OCI-LY1 (cell line): Measurements from ENCODE around the gene TTC27.
A peak's percentile ranks its signal among the peaks of the same experiment; 100 is the strongest.

Source experiments
- H2AFZ ChIP-seq: fragments of 200-600 bp; sonication (generic), shearing (Covaris generic); 2 replicates; pipeline ENCODE4 v1.6.0; 2014; ENCODE audit warnings: antibody characterized with exemption, mild to moderate bottlenecking, low read length
- H3F3A ChIP-seq: fragments of 200-600 bp; sonication (generic), shearing (Covaris generic); 2 replicates; pipeline ENCODE4 v1.6.0; 2014; ENCODE audit warnings: mild to moderate bottlenecking, antibody characterized with exemption, low read length, moderate library complexity; ENCODE audit not compliant: insufficient read depth
- H3K27ac ChIP-seq: fragments of 200-600 bp; sonication (generic); 2 replicates; pipeline ENCODE4 v1.5.1; 2014; ENCODE audit warnings: low read length, mixed run types, mild to moderate bottlenecking, low read depth; ENCODE audit not compliant: poor library complexity, severe bottlenecking
- H3K27me3 ChIP-seq: fragments of 200-600 bp; sonication (generic); 2 replicates; pipeline ENCODE4 v1.6.0; 2014; ENCODE audit warnings: antibody characterized with exemption, mild to moderate bottlenecking, low read length, moderate library complexity; ENCODE audit not compliant: insufficient read depth
- H3K36me3 ChIP-seq: fragments of 200-600 bp; sonication (generic); 2 replicates; pipeline ENCODE4 v1.6.1; 2014; ENCODE audit warnings: mild to moderate bottlenecking, antibody characterized with exemption, low read length, moderate library complexity, mixed read lengths; ENCODE audit not compliant: insufficient read depth
- H3K4me1 ChIP-seq: fragments of 200-600 bp; sonication (generic); 2 replicates; pipeline ENCODE4 v1.5.1; 2014; ENCODE audit warnings: mild to moderate bottlenecking, low read length, moderate library complexity; ENCODE audit not compliant: insufficient read depth, severe bottlenecking
- H3K4me2 ChIP-seq: fragments of 200-600 bp; sonication (generic), shearing (Covaris generic); 2 replicates; pipeline ENCODE4 v1.6.1; 2014; ENCODE audit warnings: low read length
- H3K4me3 ChIP-seq: fragments of 200-600 bp; sonication (generic); 2 replicates; pipeline ENCODE4 v1.5.1; 2014; ENCODE audit warnings: low read length, low read depth, mild to moderate bottlenecking, mixed read lengths; ENCODE audit not compliant: poor library complexity, severe bottlenecking
- H3K79me2 ChIP-seq: fragments of 200-600 bp; shearing (Covaris generic); 2 replicates; pipeline ENCODE4 v1.6.1; 2016; ENCODE audit warnings: mixed run types, low read length, mixed read lengths; ENCODE audit not compliant: insufficient read depth
- H3K9ac ChIP-seq: fragments of 200-600 bp; sonication (generic), shearing (Covaris generic); 2 replicates; pipeline ENCODE4 v1.6.1; 2014; ENCODE audit warnings: mild to moderate bottlenecking, low read length, mixed read lengths
- H3K9me2 ChIP-seq: fragments of 200-600 bp; sonication (generic), shearing (Covaris generic); 2 replicates; pipeline ENCODE4 v1.6.1; 2014; ENCODE audit warnings: low read depth, mild to moderate bottlenecking, low read length, mixed read lengths
- H3K9me3 ChIP-seq: fragments of 200-600 bp; shearing (Covaris generic); 2 replicates; pipeline ENCODE4 v1.6.1; 2014; ENCODE audit warnings: low read length, mixed read lengths
- H4K20me1 ChIP-seq: fragments of 200-600 bp; sonication (generic), shearing (Covaris generic); 2 replicates; pipeline ENCODE4 v1.6.0; 2016; ENCODE audit warnings: mild to moderate bottlenecking, low read length; ENCODE audit not compliant: insufficient read depth
- EZH2 ChIP-seq: fragments of 200-600 bp; sonication (generic), shearing (Covaris generic); IDR thresholded peaks from 2 replicates; pipeline ENCODE4 v1.8.0; 2017; ENCODE audit warnings: borderline replicate concordance, mixed run types, mild to moderate bottlenecking, antibody characterized with exemption, low read length, moderate library complexity, mixed read lengths
- TF ChIP-seq, protein P1 (sequence below): fragments of 200-600 bp; sonication (generic), shearing (Covaris generic); IDR thresholded peaks from 2 replicates; pipeline ENCODE4 v1.5.1; 2017; ENCODE audit warnings: mild to moderate bottlenecking, antibody characterized with exemption, low read length, moderate library complexity, mixed read lengths

TTC27 gene

GRCh38 chr2:32838949-32839348 is 211.1 kb downstream of the TTC27 start:
- Histone ChIP-seq H3K9me3 (0 out of 2 replicates have a peak, but pooled peaks cover 3% of the 10 kb centered on the region), H3K36me3 (no peaks in the 10 kb centered on the region; the same call in 1 of the 2 replicates), H3F3A (no peaks in the 10 kb centered on the region), H3K27me3 (no peaks in the 10 kb centered on the region), H3K4me1 (peaks cover 56% of the 10 kb centered on the region), H3K27ac (peak overlapping the region; percentile 81), H2AFZ (peak overlapping the region; percentile 56), H3K9ac (peak overlapping the region; percentile 16; the same call in 1 of the 2 replicates), H3K4me3 (peak overlapping the region; percentile 3), H4K20me1 (no peaks in the 10 kb centered on the region), H3K9me2 (no peaks in the 10 kb centered on the region), H3K79me2 (no peaks in the 10 kb centered on the region), H3K4me2 (peak overlapping the region; percentile 14; the same call in 1 of the 2 replicates)
- TF ChIP-seq, protein P1, sequence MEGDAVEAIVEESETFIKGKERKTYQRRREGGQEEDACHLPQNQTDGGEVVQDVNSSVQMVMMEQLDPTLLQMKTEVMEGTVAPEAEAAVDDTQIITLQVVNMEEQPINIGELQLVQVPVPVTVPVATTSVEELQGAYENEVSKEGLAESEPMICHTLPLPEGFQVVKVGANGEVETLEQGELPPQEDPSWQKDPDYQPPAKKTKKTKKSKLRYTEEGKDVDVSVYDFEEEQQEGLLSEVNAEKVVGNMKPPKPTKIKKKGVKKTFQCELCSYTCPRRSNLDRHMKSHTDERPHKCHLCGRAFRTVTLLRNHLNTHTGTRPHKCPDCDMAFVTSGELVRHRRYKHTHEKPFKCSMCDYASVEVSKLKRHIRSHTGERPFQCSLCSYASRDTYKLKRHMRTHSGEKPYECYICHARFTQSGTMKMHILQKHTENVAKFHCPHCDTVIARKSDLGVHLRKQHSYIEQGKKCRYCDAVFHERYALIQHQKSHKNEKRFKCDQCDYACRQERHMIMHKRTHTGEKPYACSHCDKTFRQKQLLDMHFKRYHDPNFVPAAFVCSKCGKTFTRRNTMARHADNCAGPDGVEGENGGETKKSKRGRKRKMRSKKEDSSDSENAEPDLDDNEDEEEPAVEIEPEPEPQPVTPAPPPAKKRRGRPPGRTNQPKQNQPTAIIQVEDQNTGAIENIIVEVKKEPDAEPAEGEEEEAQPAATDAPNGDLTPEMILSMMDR, result no peak

DNA sequence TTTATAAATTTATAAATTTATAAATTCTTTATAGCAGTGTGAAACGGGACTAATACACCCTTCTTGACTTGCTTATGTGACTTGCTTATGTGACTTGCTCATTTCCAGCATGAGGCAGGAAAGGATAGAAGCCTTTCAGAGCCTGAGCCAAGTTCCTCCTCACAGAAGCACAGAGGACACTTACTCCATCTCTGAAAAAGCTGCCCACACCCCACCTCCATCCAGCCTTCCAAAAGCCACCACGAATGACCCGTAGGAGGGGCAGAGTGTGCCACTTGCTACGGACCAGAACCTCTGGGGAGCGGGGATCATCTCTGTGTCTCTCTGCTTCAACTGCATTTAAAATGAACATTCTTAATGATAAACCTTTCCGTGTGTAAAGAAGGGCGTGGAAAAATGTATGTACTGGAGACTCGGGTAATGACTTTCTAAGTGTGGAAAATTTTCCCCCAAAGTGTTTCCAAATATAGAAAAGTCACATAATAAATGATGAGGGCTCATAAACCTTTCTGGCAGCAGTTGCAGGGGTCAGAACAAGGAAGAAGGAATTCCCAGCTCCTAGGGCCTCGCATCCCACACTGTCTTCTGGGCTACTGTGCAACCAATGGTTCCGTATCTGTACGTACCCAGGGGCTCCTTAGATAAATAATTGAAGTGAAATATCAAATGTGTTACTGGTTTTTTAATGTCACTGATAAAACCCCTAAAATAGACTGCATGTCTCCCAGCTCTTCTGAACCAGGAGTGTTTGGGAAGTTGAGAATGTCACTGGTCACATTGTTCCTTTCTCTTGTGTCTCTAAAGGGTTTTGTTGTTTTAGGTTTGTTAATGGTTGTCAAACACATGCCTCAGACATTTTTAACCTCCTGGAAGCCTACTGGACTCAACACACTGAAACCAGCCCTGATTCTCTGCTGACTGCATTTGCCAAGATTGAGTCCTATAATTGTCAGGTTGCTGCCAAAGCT is 214.4 kb downstream of the TTC27 start:
- Histone ChIP-seq H3K4me1 (peaks cover 32% of the 10 kb centered on the region), H3K4me3 (no peak overlapping the region), H3K27me3 (no peaks in the 10 kb centered on the region), H3K27ac (no peak overlapping the region), H2AFZ (no peak overlapping the region), H3K9me3 (peaks cover 6% of the 10 kb centered on the region; the same call in 1 of the 2 replicates), H3K36me3 (no peaks in the 10 kb centered on the region), H3K9ac (no peak overlapping the region), H4K20me1 (no peaks in the 10 kb centered on the region), H3F3A (no peaks in the 10 kb centered on the region), H3K9me2 (no peaks in the 10 kb centered on the region), H3K79me2 (no peaks in the 10 kb centered on the region), H3K4me2 (no peak overlapping the region)
- no peak for TF ChIP-seq EZH2
- TF ChIP-seq, protein P1, result no peak

- Histone ChIP-seq H3K4me3 (no peak overlapping the region), H3K9ac (no peak overlapping the region), H3K4me2 (no peak overlapping the region), H3K9me3 (peaks cover 6% of the 10 kb centered on the region; the same call in 1 of the 2 replicates), H3K79me2 (no peaks in the 10 kb centered on the region), H4K20me1 (no peaks in the 10 kb centered on the region), H3K27ac (no peak overlapping the region), H3K9me2 (no peaks in the 10 kb centered on the region), H3K36me3 (no peaks in the 10 kb centered on the region), H3K4me1 (peaks cover 21% of the 10 kb centered on the region), H2AFZ (no peak overlapping the region), H3F3A (no peaks in the 10 kb centered on the region), H3K27me3 (no peaks in the 10 kb centered on the region)
- TF ChIP-seq, protein P1, result no peak
- TF ChIP-seq EZH2, result no peak
Observed at GRCh38 chr2:32843699-32844098, 215.8 kb downstream of the TTC27 start.
